ENCODE data around the gene KLHL41.

Gene KLHL41

GRCh38 chr2:169478339-169478738, 31.2 kb upstream of the KLHL41 start:
- Histone ChIP-seq H3K4me2 (ENCODE audit: low read length) (no peak overlapping the region), H3K79me2 (ENCODE audit: insufficient read depth, low read length) (no peaks in the 10 kb centered on the region), H3K4me1 (ENCODE audit: insufficient read depth, low read length, severe bottlenecking) (peaks cover 12% of the 10 kb centered on the region), H3K27ac (ENCODE audit: low read depth, low read length, poor library complexity, severe bottlenecking) (no peak overlapping the region), H3K36me3 (ENCODE audit: insufficient read depth, low read length) (no peaks in the 10 kb centered on the region), H3K9ac (ENCODE audit: low read length) (no peak overlapping the region), H3K4me3 (ENCODE audit: low read depth, low read length, poor library complexity, severe bottlenecking) (no peak overlapping the region), H3K9me2 (ENCODE audit: low read depth, low read length) (no peaks in the 10 kb centered on the region), H3K27me3 (ENCODE audit: insufficient read depth, low read length) (no peaks in the 10 kb centered on the region), H3F3A (ENCODE audit: insufficient read depth, low read length) (no peaks in the 10 kb centered on the region), H3K9me3 (ENCODE audit: low read length) (no peaks in the 10 kb centered on the region), H2AFZ (ENCODE audit: low read length) (no peak overlapping the region), H4K20me1 (ENCODE audit: insufficient read depth, low read length) (no peaks in the 10 kb centered on the region)
- no peak for TF ChIP-seq EZH2 (IDR thresholded peaks at IDR 0.05; ENCODE audit: borderline replicate concordance, low read length)

GRCh38 chr2:169478745-169479256, 30.7 kb upstream of the KLHL41 start:
- no peaks in the 10 kb centered on the region for H3F3A ChIP-seq (ENCODE audit: insufficient read depth, low read length)
- no peaks in the 10 kb centered on the region for H3K27me3 ChIP-seq (ENCODE audit: insufficient read depth, low read length)
- H3K27ac ChIP-seq (ENCODE audit: low read depth, low read length, poor library complexity, severe bottlenecking): no peak overlapping the region
- no peaks in the 10 kb centered on the region for H3K79me2 ChIP-seq (ENCODE audit: insufficient read depth, low read length)
- H3K4me1 ChIP-seq (ENCODE audit: insufficient read depth, low read length, severe bottlenecking): peaks cover 12% of the 10 kb centered on the region
- peak overlapping the region; percentile 75 for H3K4me3 ChIP-seq (ENCODE audit: low read depth, low read length, poor library complexity, severe bottlenecking)
- no peak for TF ChIP-seq EZH2 (IDR thresholded peaks at IDR 0.05; ENCODE audit: borderline replicate concordance, low read length)
- TF ChIP-seq CTCF (IDR thresholded peaks at IDR 0.05; ENCODE audit: low read length): no peak
- peak overlapping the region; percentile 65 for H3K9ac ChIP-seq (ENCODE audit: low read length)
- H3K9me2 ChIP-seq (ENCODE audit: low read depth, low read length): no peaks in the 10 kb centered on the region
- peak overlapping the region; percentile 94 for H3K4me2 ChIP-seq (ENCODE audit: low read length)
- no peaks in the 10 kb centered on the region for H4K20me1 ChIP-seq (ENCODE audit: insufficient read depth, low read length)
- H3K36me3 ChIP-seq (ENCODE audit: insufficient read depth, low read length): no peaks in the 10 kb centered on the region
- peak overlapping the region; percentile 90; the same call in 1 of the 2 replicates for H2AFZ ChIP-seq (ENCODE audit: low read length)
- no peaks in the 10 kb centered on the region for H3K9me3 ChIP-seq (ENCODE audit: low read length)

GRCh38 chr2:169479257-169480078, 30.0 kb upstream of the KLHL41 start, which contains the start of gene BBS5:
Gene BBS5, plus strand, starts transcription at chr2:169479494. Its CDS starts 60 bp downstream, at chr2:169479554.
- no peaks in the 10 kb centered on the region for H3K27me3 ChIP-seq (ENCODE audit: insufficient read depth, low read length)
- H3K9me3 ChIP-seq (ENCODE audit: low read length): no peaks in the 10 kb centered on the region
- H3K36me3 ChIP-seq (ENCODE audit: insufficient read depth, low read length): no peaks in the 10 kb centered on the region
- H3K4me1 ChIP-seq (ENCODE audit: insufficient read depth, low read length, severe bottlenecking): peaks cover 12% of the 10 kb centered on the region
- peak within 1 kb of the TSS; percentile 65 for H3K9ac ChIP-seq (ENCODE audit: low read length)
- H3K4me3 ChIP-seq (ENCODE audit: low read depth, low read length, poor library complexity, severe bottlenecking): peak within 1 kb of the TSS; percentile 75
- TF ChIP-seq CTCF (IDR thresholded peaks at IDR 0.05; ENCODE audit: low read length): peak; percentile 65; the same call in 1 of the 2 replicates
- no peak for TF ChIP-seq EZH2 (IDR thresholded peaks at IDR 0.05; ENCODE audit: borderline replicate concordance, low read length)
- H3K4me2 ChIP-seq (ENCODE audit: low read length): peak within 1 kb of the TSS; percentile 94
- no peaks in the 10 kb centered on the region for H3K79me2 ChIP-seq (ENCODE audit: insufficient read depth, low read length)
- H3F3A ChIP-seq (ENCODE audit: insufficient read depth, low read length): no peaks in the 10 kb centered on the region
- H4K20me1 ChIP-seq (ENCODE audit: insufficient read depth, low read length): no peaks in the 10 kb centered on the region
- peak within 1 kb of the TSS; percentile 90; the same call in 1 of the 2 replicates for H2AFZ ChIP-seq (ENCODE audit: low read length)
- H3K9me2 ChIP-seq (ENCODE audit: low read depth, low read length): no peaks in the 10 kb centered on the region
- H3K27ac ChIP-seq (ENCODE audit: low read depth, low read length, poor library complexity, severe bottlenecking): no peak within 1 kb of the TSS
